ENCODE data around the gene ELMOD1.

DNA sequence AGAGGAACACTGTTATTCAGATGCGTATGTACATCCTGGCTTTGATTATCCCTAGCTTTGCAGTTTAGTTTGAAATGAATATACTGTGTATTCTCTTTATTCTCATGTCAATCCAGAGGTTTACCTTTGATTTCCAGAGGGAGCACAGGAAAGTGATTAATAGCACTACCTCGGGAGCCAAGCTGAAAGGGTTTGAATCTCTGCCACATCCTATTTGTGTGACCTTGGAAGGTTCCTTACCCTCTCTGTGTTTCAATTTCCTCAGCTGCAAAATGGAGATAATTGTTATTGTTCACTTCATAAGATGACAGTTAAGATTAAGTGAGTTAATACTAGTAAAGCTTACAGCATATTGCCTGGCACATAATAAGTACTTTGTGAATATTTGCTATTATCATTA lies 17.9 kb downstream of the ELMOD1 start:
- TF ChIP-seq POLR2AphosphoS5 (IDR thresholded peaks at IDR 0.05): no peak
- TF ChIP-seq, protein P1, sequence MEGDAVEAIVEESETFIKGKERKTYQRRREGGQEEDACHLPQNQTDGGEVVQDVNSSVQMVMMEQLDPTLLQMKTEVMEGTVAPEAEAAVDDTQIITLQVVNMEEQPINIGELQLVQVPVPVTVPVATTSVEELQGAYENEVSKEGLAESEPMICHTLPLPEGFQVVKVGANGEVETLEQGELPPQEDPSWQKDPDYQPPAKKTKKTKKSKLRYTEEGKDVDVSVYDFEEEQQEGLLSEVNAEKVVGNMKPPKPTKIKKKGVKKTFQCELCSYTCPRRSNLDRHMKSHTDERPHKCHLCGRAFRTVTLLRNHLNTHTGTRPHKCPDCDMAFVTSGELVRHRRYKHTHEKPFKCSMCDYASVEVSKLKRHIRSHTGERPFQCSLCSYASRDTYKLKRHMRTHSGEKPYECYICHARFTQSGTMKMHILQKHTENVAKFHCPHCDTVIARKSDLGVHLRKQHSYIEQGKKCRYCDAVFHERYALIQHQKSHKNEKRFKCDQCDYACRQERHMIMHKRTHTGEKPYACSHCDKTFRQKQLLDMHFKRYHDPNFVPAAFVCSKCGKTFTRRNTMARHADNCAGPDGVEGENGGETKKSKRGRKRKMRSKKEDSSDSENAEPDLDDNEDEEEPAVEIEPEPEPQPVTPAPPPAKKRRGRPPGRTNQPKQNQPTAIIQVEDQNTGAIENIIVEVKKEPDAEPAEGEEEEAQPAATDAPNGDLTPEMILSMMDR (IDR thresholded peaks at IDR 0.05): no peak
- TF ChIP-seq EP300 (IDR thresholded peaks at IDR 0.05; ENCODE audit: low read depth): no peak
- no peak for TF ChIP-seq POLR2A (IDR thresholded peaks at IDR 0.05)
